Activated T-cell treated with anti-CD3 and anti-CD28 coated beads, Interleukin-2, amount 50 U/mL, for 24 hours (primary cell): ENCODE results near the gene CMTM7.
A peak's percentile ranks its signal among the peaks of the same experiment; 100 is the strongest.
"Not testable (repeated sequence)": the region's sequence is repeated elsewhere in the genome, so short reads cannot be mapped to it uniquely, and the experiment has no call there.

Experiments
- DNase-seq: peaks from one replicate; pipeline ENCODE4 v3.0.0-alpha.2; 2020
- H3K27ac Mint-ChIP-seq: 2 replicates; pipeline ENCODE4 v1.8.0; 2020; ENCODE audit warnings: mild to moderate bottlenecking, mixed read lengths
- H3K27me3 Mint-ChIP-seq: 2 replicates; pipeline ENCODE4 v1.8.0; 2020; ENCODE audit warnings: mixed read lengths
- H3K36me3 Mint-ChIP-seq: 2 replicates; pipeline ENCODE4 v1.8.0; 2020; ENCODE audit warnings: low read depth, mixed read lengths
- H3K4me1 Mint-ChIP-seq: 2 replicates; pipeline ENCODE4 v1.8.0; 2020; ENCODE audit warnings: low read depth, mixed read lengths
- H3K4me3 Mint-ChIP-seq: 2 replicates; pipeline ENCODE4 v1.8.0; 2020; ENCODE audit warnings: mild to moderate bottlenecking, moderate library complexity, mixed read lengths
- H3K9me3 Mint-ChIP-seq: 2 replicates; pipeline ENCODE4 v1.8.0; 2020; ENCODE audit warnings: mixed read lengths

CMTM7 gene

GRCh38 chr3:32432045-32432710 is 40.5 kb downstream of the CMTM7 start:
- Mint-ChIP-seq H3K4me3 (peak overlapping the region; percentile 68), H3K27ac (peak overlapping the region; percentile 97), H3K9me3 (no peaks in the 10 kb centered on the region), H3K27me3 (no peaks in the 10 kb centered on the region), H3K4me1 (peaks cover 91% of the 10 kb centered on the region), H3K36me3 (peaks cover 5% of the 10 kb centered on the region)
- DNase-seq = no peak

- DNase-seq = peak; percentile 64
- peaks cover 89% of the 10 kb centered on the region for H3K4me1 Mint-ChIP-seq
- peak overlapping the region; percentile 68 for H3K4me3 Mint-ChIP-seq
- no peaks in the 10 kb centered on the region for H3K27me3 Mint-ChIP-seq
- H3K36me3 Mint-ChIP-seq = peaks cover 5% of the 10 kb centered on the region
- H3K9me3 Mint-ChIP-seq = no peaks in the 10 kb centered on the region
- peak overlapping the region; percentile 97 for H3K27ac Mint-ChIP-seq
These were observed 41.3 kb downstream of the CMTM7 start for GRCh38 chr3:32432711-32433530.

- Mint-ChIP-seq H3K4me1 (peaks cover 90% of the 10 kb centered on the region), H3K27ac (peak overlapping the region; percentile 10), H3K27me3 (no peaks in the 10 kb centered on the region), H3K9me3 (no peaks in the 10 kb centered on the region), H3K36me3 (peaks cover 7% of the 10 kb centered on the region), H3K4me3 (no peak overlapping the region)
- no peak for DNase-seq
These were observed 42.6 kb downstream of the CMTM7 start for GRCh38 chr3:32434206-32434605.

GRCh38 chr3:32435911-32436815 is 44.5 kb downstream of the CMTM7 start:
- Mint-ChIP-seq H3K4me3 (no peak overlapping the region), H3K36me3 (peaks cover 7% of the 10 kb centered on the region), H3K9me3 (no peaks in the 10 kb centered on the region)

GRCh38 chr3:32436816-32437189 is 45.1 kb downstream of the CMTM7 start:
- peaks cover 92% of the 10 kb centered on the region for H3K4me1 Mint-ChIP-seq
- no peak overlapping the region for H3K4me3 Mint-ChIP-seq

More at GRCh38 chr3:32435911-32436815, 44.5 kb downstream of the CMTM7 start:
- Mint-ChIP-seq H3K27ac (peak overlapping the region; percentile 92), H3K27me3 (no peaks in the 10 kb centered on the region), H3K4me1 (peaks cover 92% of the 10 kb centered on the region)
- DNase-seq = no peak

GRCh38 chr3:32437896-32438295 is 46.2 kb downstream of the CMTM7 start:
- no peaks in the 10 kb centered on the region for H3K9me3 Mint-ChIP-seq
- H3K4me3 Mint-ChIP-seq = peak overlapping the region; percentile 25
- no peak for DNase-seq
- peaks cover 19% of the 10 kb centered on the region for H3K36me3 Mint-ChIP-seq
- peak overlapping the region; percentile 92 for H3K27ac Mint-ChIP-seq
- H3K4me1 Mint-ChIP-seq = peaks cover 89% of the 10 kb centered on the region
- H3K27me3 Mint-ChIP-seq = no peaks in the 10 kb centered on the region

More at GRCh38 chr3:32436816-32437189, 45.1 kb downstream of the CMTM7 start:
- peak overlapping the region; percentile 92 for H3K27ac Mint-ChIP-seq
- H3K9me3 Mint-ChIP-seq = no peaks in the 10 kb centered on the region
- H3K36me3 Mint-ChIP-seq = peaks cover 10% of the 10 kb centered on the region
- no peak for DNase-seq
- H3K27me3 Mint-ChIP-seq = no peaks in the 10 kb centered on the region

GRCh38 chr3:32438596-32439344 is 47.1 kb downstream of the CMTM7 start:
- Mint-ChIP-seq H3K36me3 (peaks cover 25% of the 10 kb centered on the region), H3K27ac (peak overlapping the region; percentile 92), H3K9me3 (peaks cover 3% of the 10 kb centered on the region), H3K4me1 (peaks cover 89% of the 10 kb centered on the region), H3K4me3 (peak overlapping the region; percentile 46), H3K27me3 (no peaks in the 10 kb centered on the region)
- no peak for DNase-seq

GRCh38 chr3:32439421-32439820 is 47.8 kb downstream of the CMTM7 start:
- Mint-ChIP-seq H3K27ac (peak overlapping the region; percentile 92), H3K4me1 (peaks cover 93% of the 10 kb centered on the region), H3K4me3 (peak overlapping the region; percentile 46), H3K36me3 (peaks cover 29% of the 10 kb centered on the region)
- H3K27me3 Mint-ChIP-seq, DNase-seq, H3K9me3 Mint-ChIP-seq: not testable (repeated sequence)

GRCh38 chr3:32440611-32441350 is 49.1 kb downstream of the CMTM7 start:
- peak overlapping the region; percentile 24 for H3K27ac Mint-ChIP-seq
- no peaks in the 10 kb centered on the region for H3K27me3 Mint-ChIP-seq
- no peak overlapping the region for H3K4me3 Mint-ChIP-seq
- H3K36me3 Mint-ChIP-seq = peaks cover 38% of the 10 kb centered on the region
- no peak for DNase-seq
- H3K9me3 Mint-ChIP-seq = peaks cover 3% of the 10 kb centered on the region
- peaks cover 84% of the 10 kb centered on the region for H3K4me1 Mint-ChIP-seq

GRCh38 chr3:32442766-32443165 is 51.1 kb downstream of the CMTM7 start:
- peaks cover 3% of the 10 kb centered on the region for H3K9me3 Mint-ChIP-seq
- no peak overlapping the region for H3K4me3 Mint-ChIP-seq
- DNase-seq = no peak
- H3K4me1 Mint-ChIP-seq = peaks cover 84% of the 10 kb centered on the region
- no peaks in the 10 kb centered on the region for H3K27me3 Mint-ChIP-seq
- H3K27ac Mint-ChIP-seq = peak overlapping the region; percentile 88
- peaks cover 55% of the 10 kb centered on the region for H3K36me3 Mint-ChIP-seq

- no peaks in the 10 kb centered on the region for H3K27me3 Mint-ChIP-seq
- peak overlapping the region; percentile 88 for H3K27ac Mint-ChIP-seq
- H3K36me3 Mint-ChIP-seq = peaks cover 61% of the 10 kb centered on the region
- H3K4me3 Mint-ChIP-seq = peak overlapping the region; percentile 8
- H3K9me3 Mint-ChIP-seq = peaks cover 3% of the 10 kb centered on the region
- H3K4me1 Mint-ChIP-seq = peaks cover 84% of the 10 kb centered on the region
- no peak for DNase-seq
These were observed 51.8 kb downstream of the CMTM7 start for GRCh38 chr3:32443478-32443877.

GRCh38 chr3:32447865-32448400 is 56.3 kb downstream of the CMTM7 start:
- Mint-ChIP-seq H3K27ac (peak overlapping the region; percentile 68), H3K27me3 (no peaks in the 10 kb centered on the region), H3K9me3 (peaks cover 3% of the 10 kb centered on the region), H3K4me1 (peaks cover 52% of the 10 kb centered on the region), H3K4me3 (no peak overlapping the region), H3K36me3 (peaks cover 81% of the 10 kb centered on the region)
- DNase-seq = no peak
